Activated CD4-positive, alpha-beta T cell treated with anti-CD3 and anti-CD28 coated beads, Interleukin-2, amount 50 U/mL, for 24 hours (primary cell): Measurements from ENCODE around the gene UTP3.
"Not testable (repeated sequence)": the region's sequence is repeated elsewhere in the genome, so short reads cannot be mapped to it uniquely, and the experiment has no call there.

ENCODE experiments used
- DNase-seq, 2 donors: peaks; one replicate each; pipeline ENCODE4 v3.0.0-alpha.2; 2020; ENCODE audit warnings: low read depth in 1 of 2, low spot score in 1 of 2

The UTP3 gene

GRCh38 chr4:70687821-70688794 is at the start of gene UTP3:
UTP3 (plus strand) TSS chr4:70688532; CDS start chr4:70688678, 146 bp downstream.
- DNase-seq, result peak; percentile 91 to 94

GRCh38 chr4:70640192-70640591 is 48.1 kb upstream of the UTP3 start:
- DNase-seq, result no peak

- DNase-seq, result not testable (repeated sequence)
Observed at GRCh38 chr4:70650741-70651140, 37.6 kb upstream of the UTP3 start.

GRCh38 chr4:70651864-70652506 is 36.3 kb upstream of the UTP3 start:
- no peak for DNase-seq

GRCh38 chr4:70654605-70655011 is 33.7 kb upstream of the UTP3 start:
- DNase-seq, result no peak

DNA sequence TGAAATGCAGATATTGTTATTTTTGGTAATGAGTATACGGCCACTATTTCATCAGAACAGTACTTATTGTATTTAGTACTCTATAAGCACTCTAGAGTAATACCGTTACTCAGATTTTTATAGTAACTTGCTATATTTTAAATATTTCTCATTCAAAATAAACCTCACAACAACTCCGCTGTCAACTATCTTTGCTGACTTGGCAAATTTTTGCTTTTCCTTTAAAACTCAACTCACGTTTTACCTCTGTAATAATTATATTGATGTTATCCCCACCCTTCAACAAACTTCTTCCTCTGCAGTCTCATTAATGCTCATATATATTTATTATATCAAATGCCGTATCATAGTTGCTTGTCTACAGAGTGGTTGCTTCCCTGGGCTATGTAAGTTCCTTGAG is 31.0 kb upstream of the UTP3 start:
- no peak for DNase-seq

DNA sequence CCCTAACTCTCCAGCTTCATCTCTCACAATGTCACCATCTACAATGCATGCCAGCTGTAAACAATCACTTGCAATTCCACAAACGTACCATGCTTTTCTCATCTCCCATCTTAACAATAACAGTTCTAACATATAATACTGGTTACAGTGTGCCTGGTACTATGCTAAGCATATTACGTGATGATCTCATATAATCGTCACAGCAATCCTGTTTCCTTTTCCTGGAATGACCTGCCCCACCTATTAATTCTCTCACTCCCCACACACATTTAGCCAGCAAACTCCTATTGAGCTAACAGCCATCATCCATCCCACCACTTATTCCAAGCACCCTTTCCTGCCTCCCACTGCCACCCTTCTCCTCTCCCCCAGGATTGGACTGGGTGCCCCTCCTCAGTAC is 29.9 kb upstream of the UTP3 start:
- no peak for DNase-seq

DNA sequence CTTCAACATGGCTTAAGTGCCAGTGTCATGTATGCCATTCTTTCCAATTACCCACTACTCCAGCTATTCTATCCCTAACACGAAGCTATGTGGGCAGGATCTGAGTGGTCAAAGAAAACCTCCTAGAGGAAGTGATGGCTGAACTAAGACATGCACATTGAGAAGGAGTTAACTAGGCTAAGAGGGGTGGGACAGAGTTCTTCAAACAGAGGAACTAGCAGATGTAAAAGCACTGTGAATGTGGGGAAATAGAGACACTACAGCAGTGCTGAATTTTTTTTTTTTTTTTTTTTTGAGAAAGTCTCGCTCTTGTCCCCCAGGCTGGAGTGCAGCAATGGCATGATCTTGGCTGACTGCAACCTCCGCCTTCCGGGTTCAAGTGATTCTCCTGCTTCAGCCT is 28.2 kb upstream of the UTP3 start:
- no peak for DNase-seq

DNA sequence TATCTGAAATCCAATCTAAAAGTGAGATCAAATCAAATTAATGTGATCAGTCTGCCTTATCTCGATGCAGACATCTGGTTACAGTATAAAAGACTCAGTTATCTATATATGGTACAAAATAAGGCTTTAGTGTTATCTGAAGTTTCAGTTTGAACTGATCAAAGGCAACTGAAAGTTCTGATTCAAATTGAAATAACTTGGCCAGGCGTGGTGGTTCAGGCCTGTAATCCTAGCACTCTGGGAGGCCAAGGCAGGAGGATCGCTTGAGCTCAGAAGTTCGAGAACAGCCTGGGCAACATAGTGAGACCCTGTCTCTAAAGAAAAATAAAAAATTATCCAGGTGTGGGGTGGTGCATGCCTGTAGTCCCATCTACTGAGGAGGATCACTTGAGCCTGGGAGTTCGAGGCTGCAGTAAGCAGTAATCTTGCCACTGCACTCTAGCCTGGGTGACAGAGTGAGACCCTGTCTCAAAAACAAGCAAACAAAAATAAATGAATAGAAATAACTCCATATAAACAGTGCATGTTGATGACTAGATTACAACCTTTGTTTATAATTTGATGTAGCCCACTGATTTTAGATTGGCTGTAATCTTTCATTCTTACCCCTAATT is 26.9 kb upstream of the UTP3 start:
- not testable (repeated sequence) for DNase-seq

DNA sequence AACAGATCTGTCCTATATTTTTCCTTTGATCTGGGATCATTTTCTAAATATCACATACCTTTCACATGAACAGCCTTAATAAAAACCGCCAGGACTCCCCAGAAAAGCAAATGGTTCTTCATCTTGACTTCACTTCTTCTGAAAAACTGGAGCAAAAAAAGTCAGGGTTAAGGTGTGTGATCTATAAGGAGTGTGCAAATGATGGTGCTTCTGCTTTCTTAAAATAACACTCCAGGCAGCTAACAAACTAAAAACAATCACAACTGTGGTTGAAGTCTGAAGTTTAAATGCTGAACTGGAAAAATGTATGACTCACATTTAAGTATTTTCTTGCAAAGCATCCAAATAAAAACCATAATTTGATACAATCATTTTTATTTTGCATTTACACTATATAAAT is 22.0 kb upstream of the UTP3 start, which contains the start of gene JCHAIN:
Gene JCHAIN, minus strand, starts transcription at position 140 of the 400 bp plus-strand sequence. Its CDS starts 18 bp downstream, at position 122.
- no peak for DNase-seq

GRCh38 chr4:70667740-70668535 is 20.4 kb upstream of the UTP3 start:
- no peak for DNase-seq

DNA sequence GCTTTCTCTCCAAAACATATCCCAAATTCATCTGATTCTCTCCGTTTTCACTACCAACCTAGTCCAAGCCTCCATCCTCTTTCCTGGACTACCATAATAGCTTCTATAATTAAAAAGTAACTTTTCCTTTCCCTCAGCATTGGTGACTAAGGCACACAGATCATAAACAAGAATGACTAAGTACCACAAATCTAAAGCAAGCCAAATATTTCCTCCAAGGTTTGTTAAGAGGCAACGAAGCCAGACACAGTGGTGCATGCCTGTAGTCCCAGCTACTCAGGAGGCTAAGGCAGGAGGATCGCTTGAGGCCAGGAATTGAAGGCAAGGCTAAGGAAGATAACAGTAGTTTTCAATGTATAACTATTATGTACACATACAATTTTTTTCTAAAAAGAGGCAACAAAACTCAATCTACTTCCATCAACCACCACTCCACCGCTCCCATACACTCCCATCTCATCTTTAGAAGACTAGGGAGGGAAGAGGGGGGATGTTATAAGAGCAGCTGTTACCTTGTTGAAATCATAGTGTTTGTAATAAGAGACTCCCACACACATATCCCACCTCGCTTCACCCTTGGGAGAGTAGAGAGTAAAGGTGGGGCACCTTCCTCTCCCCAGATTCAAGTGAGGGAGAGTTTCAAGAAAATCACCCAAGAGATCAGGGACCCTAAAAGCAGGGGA is 17.9 kb upstream of the UTP3 start:
- no peak for DNase-seq

GRCh38 chr4:70671091-70671490 is 17.2 kb upstream of the UTP3 start:
- no peak for DNase-seq

GRCh38 chr4:70674191-70674590 is 14.1 kb upstream of the UTP3 start:
- no peak for DNase-seq

GRCh38 chr4:70674731-70675130 is 13.6 kb upstream of the UTP3 start:
- DNase-seq, result no peak

DNA sequence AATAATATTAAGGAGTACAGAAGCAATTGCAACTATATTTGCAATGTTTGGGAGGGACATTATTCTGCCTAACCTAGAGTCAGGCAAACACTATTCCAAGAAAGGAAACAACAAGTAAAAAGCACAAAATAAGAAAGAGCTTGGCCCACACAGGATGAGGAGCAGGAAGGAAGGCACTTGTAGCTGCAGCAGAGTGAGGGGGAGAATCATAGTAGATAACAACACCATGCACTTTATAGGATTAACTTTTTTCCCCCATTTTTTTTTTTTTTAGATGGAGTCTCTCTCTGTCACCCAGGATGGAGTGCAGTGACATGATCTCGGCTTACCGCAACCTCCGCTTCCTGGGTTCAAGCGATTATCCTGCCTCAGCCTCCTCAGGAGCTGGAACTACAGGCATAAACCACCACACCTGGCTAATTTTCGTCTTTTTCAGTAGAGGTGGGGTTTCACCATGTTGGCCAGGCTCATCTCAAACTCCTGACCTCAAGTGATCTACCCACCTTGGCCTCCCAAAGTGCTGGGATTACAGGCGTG is 11.7 kb upstream of the UTP3 start:
- DNase-seq, result no peak

DNA sequence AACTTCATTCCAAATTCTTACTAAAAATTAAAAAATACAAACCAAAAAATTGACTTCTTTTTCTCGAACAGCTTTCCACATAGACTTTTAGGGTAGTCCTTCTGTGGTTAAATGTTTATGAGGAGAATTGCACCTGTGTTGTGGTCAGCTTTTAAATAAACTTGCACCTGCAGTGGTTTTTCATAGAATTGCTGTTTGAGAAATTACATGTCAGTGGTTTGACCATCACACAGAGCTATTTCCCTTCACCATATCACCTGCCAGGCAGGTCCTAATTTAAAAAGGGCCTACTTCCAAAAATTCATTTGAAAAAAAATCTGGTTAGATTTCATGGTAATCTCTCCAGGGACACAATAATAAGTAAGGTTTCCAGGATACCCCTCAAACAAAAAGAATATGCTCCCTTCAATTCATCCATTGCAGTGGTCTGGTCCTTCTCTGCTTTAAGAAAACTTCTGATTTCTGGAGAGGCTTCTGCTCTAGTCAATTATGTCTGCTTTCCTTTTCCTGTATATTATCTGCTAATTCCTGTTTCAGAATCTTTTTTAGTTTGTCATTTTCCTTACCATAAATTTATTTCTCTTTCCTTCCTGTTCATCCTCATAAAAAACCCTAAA is 9.8 kb upstream of the UTP3 start:
- no peak for DNase-seq

- no peak for DNase-seq
Observed at GRCh38 chr4:70680934-70681333, 7.4 kb upstream of the UTP3 start.

DNA sequence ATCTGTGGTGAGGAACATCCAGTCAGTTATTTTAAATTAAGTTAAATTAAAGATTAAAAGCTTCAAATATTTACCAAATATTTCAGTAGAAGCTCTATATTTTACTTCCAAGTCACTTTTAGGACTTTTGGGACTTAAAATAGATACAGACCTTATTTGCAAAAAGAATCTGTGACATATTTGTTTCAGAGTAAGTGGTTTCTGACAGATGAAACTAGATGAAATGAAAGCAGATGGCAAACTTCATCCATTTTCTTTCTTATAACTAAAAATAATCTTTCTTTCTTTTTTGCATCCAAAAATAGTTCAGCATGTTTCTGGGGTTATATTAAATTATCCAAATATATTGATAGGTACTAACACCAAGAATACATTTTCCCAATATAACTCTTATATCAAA is 6.6 kb upstream of the UTP3 start:
- DNase-seq, result no peak

- not testable (repeated sequence) for DNase-seq
Observed at GRCh38 chr4:70682142-70682541, 6.2 kb upstream of the UTP3 start.
